Skin of body (tissue), 2 donors: Measurements from ENCODE around the gene RIN3. TPM values are rescaled to one million over a fixed set of nuclear protein-coding genes. Genes with fewer than 3 reads are reported as not detected.

Experiments
- DNase-seq: peaks from one replicate; lab custom pipeline; 2025; lab: John Stamatoyannopoulos, UW
- total RNA-seq: library from RNA; depleted of rRNA; stranded (reverse); fragments of >200 nt; gene quantifications from one replicate; pipeline ENCODE4 v1.2.3, GENCODE V29; 2014

The RIN3 gene
- total RNA-seq, 1 donor from 2014 or later = 8.2 TPM

GRCh38 chr14:92556255-92556741, 42.7 kb downstream of the RIN3 start:
- no peak for DNase-seq

- no peak for DNase-seq
Measured at GRCh38 chr14:92556863-92557543, 43.4 kb downstream of the RIN3 start.

- no peak for DNase-seq
Measured at GRCh38 chr14:92557544-92557912, 43.9 kb downstream of the RIN3 start.

- no peak for DNase-seq
Measured at GRCh38 chr14:92558319-92558718, 44.7 kb downstream of the RIN3 start.

- no peak for DNase-seq
Measured at GRCh38 chr14:92559486-92559885, 45.9 kb downstream of the RIN3 start.

- DNase-seq = no peak
Measured at GRCh38 chr14:92560106-92560865, 46.7 kb downstream of the RIN3 start.

- no peak for DNase-seq
Measured at GRCh38 chr14:92561906-92562479, 48.4 kb downstream of the RIN3 start.

- no peak for DNase-seq
Measured at GRCh38 chr14:92563359-92563758, 49.8 kb downstream of the RIN3 start.

- DNase-seq = no peak
Measured at GRCh38 chr14:92563765-92564285, 50.2 kb downstream of the RIN3 start.

GRCh38 chr14:92564344-92565039, 50.9 kb downstream of the RIN3 start:
- no peak for DNase-seq

- no peak for DNase-seq
Measured at GRCh38 chr14:92565040-92565717, 51.6 kb downstream of the RIN3 start.

- no peak for DNase-seq
Measured at GRCh38 chr14:92565718-92566115, 52.1 kb downstream of the RIN3 start.

GRCh38 chr14:92567173-92567725, 53.7 kb downstream of the RIN3 start:
- no peak for DNase-seq

- no peak for DNase-seq
Measured at GRCh38 chr14:92568621-92569479, 55.3 kb downstream of the RIN3 start.

- no peak for DNase-seq
Measured at GRCh38 chr14:92570674-92571262, 57.2 kb downstream of the RIN3 start.

- no peak for DNase-seq
Measured at GRCh38 chr14:92572050-92572449, 58.5 kb downstream of the RIN3 start.

- no peak for DNase-seq
Measured at GRCh38 chr14:92573761-92574498, 60.3 kb downstream of the RIN3 start.

GRCh38 chr14:92575061-92575747, 61.6 kb downstream of the RIN3 start:
- no peak for DNase-seq
